CD14-positive monocyte (primary cell): Measurements from ENCODE around the gene TMEM273. TPM values are rescaled to one million over a fixed set of nuclear protein-coding genes. Genes with fewer than 3 reads are reported as not detected.

Experiments used
- DNase-seq, 3 donors: peaks; one replicate each; pipeline ENCODE4 v3.0.0-alpha.2; 2011 to 2022
- H2AFZ ChIP-seq: 2 replicates; pipeline ENCODE4 v1.6.0; 2012; ENCODE audit warnings: mild to moderate bottlenecking, low read depth, low read length, inconsistent platforms; ENCODE audit not compliant: insufficient read depth, poor library complexity, severe bottlenecking
- H3K27ac ChIP-seq, 2 donors: 1 replicate in 1 of 2; 2 replicates in 1 of 2; pipeline ENCODE4 v1.5.1; 2012 to 2013; ENCODE audit warnings: low read length in 2 of 2, control low read depth in 1 of 2, inconsistent platforms in 1 of 2, low read depth in 1 of 2, mild to moderate bottlenecking in 1 of 2
- H3K27me3 ChIP-seq, 2 donors: one replicate each; pipeline versions ENCODE4 v1.6.0 to v1.6.1; 2011 to 2013; ENCODE audit warnings: low read length in 2 of 2; ENCODE audit not compliant: control insufficient read depth in 2 of 2, insufficient read depth in 2 of 2
- H3K36me3 ChIP-seq, 2 donors: replicated peaks in 1 of 2; 1 replicate in 1 of 2; 2 replicates in 1 of 2; pipeline versions ENCODE4 v1.5.1 to v1.6.1; 2012 to 2013; ENCODE audit warnings: low read length in 2 of 2, control low read depth in 1 of 2, inconsistent platforms in 1 of 2, mild to moderate bottlenecking in 1 of 2; ENCODE audit not compliant: insufficient read depth in 2 of 2, control insufficient read depth in 1 of 2
- H3K4me1 ChIP-seq, 2 donors: 1 replicate in 1 of 2; 2 replicates in 1 of 2; pipeline versions ENCODE4 v1.5.1 to v1.6.1; 2012 to 2013; ENCODE audit warnings: low read length in 2 of 2, control low read depth in 1 of 2, inconsistent platforms in 1 of 2, mild to moderate bottlenecking in 1 of 2, moderate library complexity in 1 of 2; ENCODE audit not compliant: insufficient read depth in 2 of 2, control insufficient read depth in 1 of 2
- H3K4me2 ChIP-seq: replicated peaks from 2 replicates; pipeline ENCODE3; 2012; ENCODE audit warnings: low read length, moderate library complexity, mild to moderate bottlenecking; ENCODE audit not compliant: poor library complexity, severe bottlenecking; ENCODE audit errors: extremely low read depth
- H3K4me3 ChIP-seq, 3 experiments: fragments of 200-600 bp in 1 of 3; sonication (generic) in 1 of 3; replicated peaks in 1 of 3; 1 replicate in 2 of 3; 2 replicates in 1 of 3; pipeline ENCODE4 v1.5.1; 2011 to 2013; ENCODE audit warnings: low read length in 3 of 3, mild to moderate bottlenecking in 3 of 3, control low read depth in 2 of 3, low read depth in 2 of 3, inconsistent platforms in 1 of 3, moderate library complexity in 1 of 3
- H3K79me2 ChIP-seq: 2 replicates; pipeline ENCODE4 v1.6.0; 2012; ENCODE audit warnings: mild to moderate bottlenecking, control low read depth, inconsistent platforms, low read length, moderate library complexity; ENCODE audit not compliant: insufficient read depth
- H3K9ac ChIP-seq: 2 replicates; pipeline ENCODE4 v1.6.0; 2017; ENCODE audit warnings: low read length, mild to moderate bottlenecking; ENCODE audit not compliant: insufficient read depth, poor library complexity, severe bottlenecking
- H3K9me3 ChIP-seq, 2 donors: replicated peaks in 1 of 2; 1 replicate in 1 of 2; 2 replicates in 1 of 2; pipeline versions ENCODE4 v1.5.1 to v1.6.1; 2012 to 2013; ENCODE audit warnings: low read length in 2 of 2, control low read depth in 1 of 2; ENCODE audit not compliant: control insufficient read depth in 1 of 2, insufficient read depth in 1 of 2
- H4K20me1 ChIP-seq: 2 replicates; pipeline ENCODE4 v1.6.0; 2012; ENCODE audit warnings: mild to moderate bottlenecking, low read length, control low read depth, moderate library complexity; ENCODE audit not compliant: insufficient read depth
- H3K27ac Mint-ChIP-seq, 7 donors: one replicate each; pipeline ENCODE4 v1.8.0; 2020; ENCODE audit warnings: mild to moderate bottlenecking in 7 of 7, mixed read lengths in 7 of 7, moderate library complexity in 6 of 7, inconsistent platforms in 2 of 7
- H3K27me3 Mint-ChIP-seq, 3 donors: one replicate each; pipeline ENCODE4 v1.8.0; 2021 to 2022; ENCODE audit warnings: low read depth in 3 of 3, mild to moderate bottlenecking in 3 of 3, mixed read lengths in 3 of 3, moderate library complexity in 3 of 3, inconsistent platforms in 1 of 3
- H3K36me3 Mint-ChIP-seq, 2 donors: one replicate each; pipeline ENCODE4 v1.8.0; 2020; ENCODE audit warnings: mixed read lengths in 2 of 2, inconsistent platforms in 1 of 2, mild to moderate bottlenecking in 1 of 2
- H3K4me1 Mint-ChIP-seq: one replicate; pipeline ENCODE4 v1.8.0; 2020; ENCODE audit warnings: mild to moderate bottlenecking, mixed read lengths
- H3K4me3 Mint-ChIP-seq, 2 donors: one replicate each; pipeline ENCODE4 v1.8.0; 2020; ENCODE audit warnings: mild to moderate bottlenecking in 2 of 2, mixed read lengths in 2 of 2, moderate library complexity in 1 of 2
- H3K9me3 Mint-ChIP-seq, 7 donors: one replicate each; pipeline ENCODE4 v1.8.0; 2020 to 2022; ENCODE audit warnings: mixed read lengths in 7 of 7, mild to moderate bottlenecking in 6 of 7, moderate library complexity in 6 of 7, inconsistent platforms in 2 of 7
- CTCF ChIP-seq: fragments of 200-600 bp; IDR thresholded peaks from one replicate; pipeline ENCODE4 v1.8.0; 2022; ENCODE audit warnings: antibody characterized with exemption, mild to moderate bottlenecking
- WGBS: methylation state at CpG from one replicate; pipeline ENCODE4 v1.1.5; 2013; ENCODE audit warnings: missing lambda C conversion rate; ENCODE audit not compliant: insufficient coverage; 5-methylcytosine and 5-hydroxymethylcytosine counted together
- intact Hi-C, 2 donors: fragments of 100-400 bp; cut with micrococcal nuclease; formaldehyde crosslinking; loops; one replicate each; pipeline versions ENCODE4 v1.15.0 to v1.15.1; 2023
- polyA plus RNA-seq, 3 donors: library from polyadenylated mRNA; depleted of rRNA in 1 of 3; unstranded in 2 of 3; stranded (reverse) in 1 of 3; fragments of 300-500 nt in 2 of 3; fragments of >200 nt in 1 of 3; fragmentation: Illumina TruSeq in 2 of 3; gene quantifications; 1 replicate in 2 of 3; 2 replicates in 1 of 3; pipeline ENCODE4 v1.2.3, GENCODE V29; 2012 to 2021

The TMEM273 gene
- polyA plus RNA-seq, 3 donors, result 6.7 to 7.9 (median 6.9) TPM

- TF ChIP-seq CTCF, result no peak
- Histone ChIP-seq H3K9me3 (no peaks in the 10 kb centered on the region), H3K4me1 (no peaks in the 10 kb centered on the region), H3K4me2 (no peak overlapping the region), H3K4me3 (no peak overlapping the region), H3K79me2 (no peaks in the 10 kb centered on the region), H3K9ac (no peak overlapping the region), H3K36me3 (no peaks in the 10 kb centered on the region), H4K20me1 (no peaks in the 10 kb centered on the region), H2AFZ (no peak overlapping the region), H3K27me3 (no peaks in the 10 kb centered on the region), H3K27ac (no peak overlapping the region)
- intact Hi-C loops, result no loop called here
- Mint-ChIP-seq H3K27ac (no peak overlapping the region), H3K9me3 (peaks cover 0 to 7% (median 4%) of the 10 kb centered on the region in 7 donors), H3K36me3 (no peaks in the 10 kb centered on the region), H3K27me3 (peaks cover 4 to 12% (median 7%) of the 10 kb centered on the region in 3 donors), H3K4me1 (peaks cover 2% of the 10 kb centered on the region), H3K4me3 (no peak overlapping the region)
- peak in 1 of 3 donors; percentile 32 for DNase-seq
- WGBS, result no CpG with 5 or more reads among the region's 3 CpGs
These were observed 34.0 kb upstream of the TMEM273 start for GRCh38 chr10:49222170-49222569.

- intact Hi-C loops, result no loop called here
- DNase-seq, result no peak
- no peaks in the 10 kb centered on the region for H3K27me3 ChIP-seq
- no peaks in the 10 kb centered on the region for H3K36me3 ChIP-seq
- no CpG with 5 or more reads among the region's 2 CpGs for WGBS
- peaks cover 0 to 7% (median 4%) of the 10 kb centered on the region in 7 donors for H3K9me3 Mint-ChIP-seq
- H3K9ac ChIP-seq, result no peak overlapping the region
- no peaks in the 10 kb centered on the region for H4K20me1 ChIP-seq
- H3K4me1 ChIP-seq, result no peaks in the 10 kb centered on the region
- H3K27me3 Mint-ChIP-seq, result peaks cover 4 to 12% (median 8%) of the 10 kb centered on the region in 3 donors
- H3K9me3 ChIP-seq, result no peaks in the 10 kb centered on the region
- H2AFZ ChIP-seq, result no peak overlapping the region
- no peak overlapping the region for H3K4me3 ChIP-seq
- no peak overlapping the region for H3K4me3 Mint-ChIP-seq
- H3K4me2 ChIP-seq, result no peak overlapping the region
- H3K36me3 Mint-ChIP-seq, result no peaks in the 10 kb centered on the region
- no peak overlapping the region for H3K27ac ChIP-seq
- H3K27ac Mint-ChIP-seq, result no peak overlapping the region
- no peaks in the 10 kb centered on the region for H3K79me2 ChIP-seq
- no peak for TF ChIP-seq CTCF
- peaks cover 2% of the 10 kb centered on the region for H3K4me1 Mint-ChIP-seq
These were observed 32.5 kb upstream of the TMEM273 start for GRCh38 chr10:49220679-49221078.
